WTC11 (cell line): ENCODE data around the gene AK8. TPM values are rescaled to one million over a fixed set of nuclear protein-coding genes. Genes with fewer than 3 reads are reported as not detected.

ENCODE experiments used
- ATAC-seq: fragments of 200-7000 bp; cut with Tn5 transposase; 2 replicates; pipeline ENCODE4 v1.10.0; 2021; ENCODE audit warnings: mild to moderate bottlenecking, moderate library complexity
- CTCF ChIA-PET: fragments of 300-600 bp; sonication (Branson Sonifier 250); formaldehyde crosslinking; loops from one replicate; lab custom pipeline; 2021; ENCODE audit warnings: antibody characterized with exemption; lab: Charles Lee
- POLR2A ChIA-PET: fragments of 350-600 bp; sonication (Branson Sonifier 250); formaldehyde crosslinking; loops from one replicate; lab custom pipeline; 2021; ENCODE audit warnings: antibody characterized with exemption; lab: Charles Lee
- DNase-seq: peaks from one replicate; pipeline ENCODE4 v3.0.0; 2021; ENCODE audit warnings: low spot score
- H3K27ac Mint-ChIP-seq: 2 replicates; pipeline ENCODE4 v1.8.0; 2021; ENCODE audit warnings: mixed read lengths
- H3K27me3 Mint-ChIP-seq: 2 replicates; pipeline ENCODE4 v1.8.0; 2021; ENCODE audit warnings: low read depth, mild to moderate bottlenecking, moderate library complexity, mixed read lengths
- H3K36me3 Mint-ChIP-seq: 2 replicates; pipeline ENCODE4 v1.8.0; 2021; ENCODE audit warnings: mixed read lengths
- H3K4me1 Mint-ChIP-seq: 2 replicates; pipeline ENCODE4 v1.8.0; 2022; ENCODE audit warnings: mixed read lengths
- H3K4me3 Mint-ChIP-seq: 2 replicates; pipeline ENCODE4 v1.8.0; 2021; ENCODE audit warnings: mild to moderate bottlenecking, moderate library complexity, mixed read lengths
- H3K9me3 Mint-ChIP-seq: 2 replicates; pipeline ENCODE4 v1.8.0; 2021; ENCODE audit warnings: mixed read lengths
- ATF1 ChIP-seq: sonication (generic); formaldehyde crosslinking; IDR thresholded peaks from 2 replicates; pipeline ENCODE4 v1.8.1; 2023; ENCODE audit warnings: mild to moderate bottlenecking, moderate library complexity, missing genetic modification reagents
- CREB1 ChIP-seq: sonication (generic); formaldehyde crosslinking; IDR thresholded peaks from 2 replicates; pipeline ENCODE4 v1.8.0; 2023; ENCODE audit warnings: mild to moderate bottlenecking, missing genetic modification reagents
- E2F1 ChIP-seq: sonication (generic); formaldehyde crosslinking; IDR thresholded peaks from 2 replicates; pipeline ENCODE4 v1.8.0; 2022; ENCODE audit warnings: mild to moderate bottlenecking, missing genetic modification reagents
- GTF2I ChIP-seq: fragments of 250-450 bp; sonication (Bioruptor Pico); conservative IDR thresholded peaks from 2 replicates; pipeline ENCODE4 v1.4.0; 2021; ENCODE audit warnings: mild to moderate bottlenecking
- NR2C2 ChIP-seq: sonication (generic); formaldehyde crosslinking; IDR thresholded peaks from 2 replicates; pipeline ENCODE4 v1.8.0; 2022; ENCODE audit warnings: mild to moderate bottlenecking, missing genetic modification reagents
- OVOL2 ChIP-seq: fragments of 250-450 bp; sonication (Bioruptor Pico); IDR thresholded peaks from 2 replicates; pipeline ENCODE4 v1.9.0; 2021; ENCODE audit warnings: mild to moderate bottlenecking, borderline replicate concordance
- SMAD4 ChIP-seq: sonication (generic); formaldehyde crosslinking; IDR thresholded peaks from 2 replicates; pipeline ENCODE4 v1.8.0; 2022; ENCODE audit warnings: mild to moderate bottlenecking, missing genetic modification reagents
- TEAD1 ChIP-seq: sonication (generic); formaldehyde crosslinking; IDR thresholded peaks from 2 replicates; pipeline ENCODE4 v1.8.0; 2022; ENCODE audit warnings: mild to moderate bottlenecking, missing genetic modification reagents
- USF1 ChIP-seq: sonication (generic); formaldehyde crosslinking; IDR thresholded peaks from 2 replicates; pipeline ENCODE4 v1.8.0; 2022; ENCODE audit warnings: mild to moderate bottlenecking, missing genetic modification reagents
- ZBTB43 ChIP-seq: sonication (generic); formaldehyde crosslinking; IDR thresholded peaks from 2 replicates; pipeline ENCODE4 v1.8.1; 2023; ENCODE audit warnings: mild to moderate bottlenecking, missing genetic modification reagents
- ZNF317 ChIP-seq: sonication (generic); formaldehyde crosslinking; IDR thresholded peaks from 2 replicates; pipeline ENCODE4 v1.8.1; 2023; ENCODE audit warnings: low read depth, mild to moderate bottlenecking, moderate library complexity, missing genetic modification reagents, borderline replicate concordance
- ZNF512 ChIP-seq: sonication (generic); formaldehyde crosslinking; IDR thresholded peaks from 2 replicates; pipeline ENCODE4 v1.8.1; 2022; ENCODE audit warnings: missing genetic modification reagents, borderline replicate concordance
- total RNA-seq: library from RNA; stranded (reverse); gene quantifications from 3 replicates; pipeline ENCODE4 v1.2.3, GENCODE V29; 2021
- TF ChIP-seq, protein P1 (sequence below): fragments of 250-450 bp; sonication (Bioruptor Pico); IDR thresholded peaks from 2 replicates; pipeline ENCODE4 v1.8.0; 2021; ENCODE audit warnings: mild to moderate bottlenecking
- TF ChIP-seq, protein P2 (sequence below): fragments of 250-450 bp; sonication (Bioruptor Pico); IDR thresholded peaks from 2 replicates; pipeline ENCODE4 v1.9.0; 2021; ENCODE audit warnings: mild to moderate bottlenecking, borderline replicate concordance
- TF ChIP-seq, protein P3 (sequence below): sonication (generic); formaldehyde crosslinking; IDR thresholded peaks from 2 replicates; pipeline ENCODE4 v1.8.1; 2022; ENCODE audit warnings: mild to moderate bottlenecking, moderate library complexity, missing genetic modification reagents

AK8 gene
- total RNA-seq, 1 experiment from 2014 or later = 0.48 TPM

- TF ChIP-seq TEAD1 (CRISPR knock-in tag) = no peak
- no peak for TF ChIP-seq ZBTB43 (CRISPR knock-in tag)
- TF ChIP-seq ZNF512 (CRISPR knock-in tag) = no peak
- TF ChIP-seq, protein P1, sequence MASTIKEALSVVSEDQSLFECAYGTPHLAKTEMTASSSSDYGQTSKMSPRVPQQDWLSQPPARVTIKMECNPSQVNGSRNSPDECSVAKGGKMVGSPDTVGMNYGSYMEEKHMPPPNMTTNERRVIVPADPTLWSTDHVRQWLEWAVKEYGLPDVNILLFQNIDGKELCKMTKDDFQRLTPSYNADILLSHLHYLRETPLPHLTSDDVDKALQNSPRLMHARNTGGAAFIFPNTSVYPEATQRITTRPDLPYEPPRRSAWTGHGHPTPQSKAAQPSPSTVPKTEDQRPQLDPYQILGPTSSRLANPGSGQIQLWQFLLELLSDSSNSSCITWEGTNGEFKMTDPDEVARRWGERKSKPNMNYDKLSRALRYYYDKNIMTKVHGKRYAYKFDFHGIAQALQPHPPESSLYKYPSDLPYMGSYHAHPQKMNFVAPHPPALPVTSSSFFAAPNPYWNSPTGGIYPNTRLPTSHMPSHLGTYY = no peak
- TF ChIP-seq ATF1 (CRISPR knock-in tag) = no peak
- no peak for TF ChIP-seq E2F1 (CRISPR knock-in tag)
- no peak for TF ChIP-seq OVOL2 (CRISPR knock-in tag)
- no peak for TF ChIP-seq GTF2I (CRISPR knock-in tag)
- no peak for TF ChIP-seq ZNF317
- TF ChIP-seq CREB1 (CRISPR knock-in tag) = no peak
- no peaks in the 10 kb centered on the region for H3K36me3 Mint-ChIP-seq
- ChIA-PET CTCF (interaction anchor here (2.4 kb wide), 1 partner anchor 13 kb away, joined by 13 read pairs; no protein-coding TSS in a partner anchor), POLR2A (no interaction called here)
- DNase-seq (no peak), ATAC-seq (no peak)
- no peaks in the 10 kb centered on the region for H3K9me3 Mint-ChIP-seq
- no peak overlapping the region for H3K27ac Mint-ChIP-seq
- H3K27me3 Mint-ChIP-seq = peaks cover 9% of the 10 kb centered on the region
- H3K4me1 Mint-ChIP-seq = peaks cover 14% of the 10 kb centered on the region
- H3K4me3 Mint-ChIP-seq = no peak overlapping the region
Measured at GRCh38 chr9:132782037-132782436, 96.0 kb downstream of the AK8 start.

GRCh38 chr9:132780230-132781007 lies 97.7 kb downstream of the AK8 start:
- ATAC-seq (no peak), DNase-seq (no peak)
- Mint-ChIP-seq H3K27ac (no peak overlapping the region), H3K4me3 (no peak overlapping the region), H3K9me3 (no peaks in the 10 kb centered on the region), H3K27me3 (peaks cover 2% of the 10 kb centered on the region), H3K4me1 (peaks cover 14% of the 10 kb centered on the region), H3K36me3 (no peaks in the 10 kb centered on the region)
- CTCF ChIA-PET = interaction anchor here (2.4 kb wide), 1 partner anchor 12 kb away, joined by 13 read pairs; no protein-coding TSS in a partner anchor
- POLR2A ChIA-PET = no interaction called here
- TF ChIP-seq SMAD4 (CRISPR knock-in tag) (no peak), OVOL2 (CRISPR knock-in tag) (no peak), NR2C2 (no peak), USF1 (CRISPR knock-in tag) (no peak)
- TF ChIP-seq, protein P2, sequence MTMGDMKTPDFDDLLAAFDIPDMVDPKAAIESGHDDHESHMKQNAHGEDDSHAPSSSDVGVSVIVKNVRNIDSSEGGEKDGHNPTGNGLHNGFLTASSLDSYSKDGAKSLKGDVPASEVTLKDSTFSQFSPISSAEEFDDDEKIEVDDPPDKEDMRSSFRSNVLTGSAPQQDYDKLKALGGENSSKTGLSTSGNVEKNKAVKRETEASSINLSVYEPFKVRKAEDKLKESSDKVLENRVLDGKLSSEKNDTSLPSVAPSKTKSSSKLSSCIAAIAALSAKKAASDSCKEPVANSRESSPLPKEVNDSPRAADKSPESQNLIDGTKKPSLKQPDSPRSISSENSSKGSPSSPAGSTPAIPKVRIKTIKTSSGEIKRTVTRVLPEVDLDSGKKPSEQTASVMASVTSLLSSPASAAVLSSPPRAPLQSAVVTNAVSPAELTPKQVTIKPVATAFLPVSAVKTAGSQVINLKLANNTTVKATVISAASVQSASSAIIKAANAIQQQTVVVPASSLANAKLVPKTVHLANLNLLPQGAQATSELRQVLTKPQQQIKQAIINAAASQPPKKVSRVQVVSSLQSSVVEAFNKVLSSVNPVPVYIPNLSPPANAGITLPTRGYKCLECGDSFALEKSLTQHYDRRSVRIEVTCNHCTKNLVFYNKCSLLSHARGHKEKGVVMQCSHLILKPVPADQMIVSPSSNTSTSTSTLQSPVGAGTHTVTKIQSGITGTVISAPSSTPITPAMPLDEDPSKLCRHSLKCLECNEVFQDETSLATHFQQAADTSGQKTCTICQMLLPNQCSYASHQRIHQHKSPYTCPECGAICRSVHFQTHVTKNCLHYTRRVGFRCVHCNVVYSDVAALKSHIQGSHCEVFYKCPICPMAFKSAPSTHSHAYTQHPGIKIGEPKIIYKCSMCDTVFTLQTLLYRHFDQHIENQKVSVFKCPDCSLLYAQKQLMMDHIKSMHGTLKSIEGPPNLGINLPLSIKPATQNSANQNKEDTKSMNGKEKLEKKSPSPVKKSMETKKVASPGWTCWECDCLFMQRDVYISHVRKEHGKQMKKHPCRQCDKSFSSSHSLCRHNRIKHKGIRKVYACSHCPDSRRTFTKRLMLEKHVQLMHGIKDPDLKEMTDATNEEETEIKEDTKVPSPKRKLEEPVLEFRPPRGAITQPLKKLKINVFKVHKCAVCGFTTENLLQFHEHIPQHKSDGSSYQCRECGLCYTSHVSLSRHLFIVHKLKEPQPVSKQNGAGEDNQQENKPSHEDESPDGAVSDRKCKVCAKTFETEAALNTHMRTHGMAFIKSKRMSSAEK (CRISPR knock-in tag) = no peak
- TF ChIP-seq, protein P3, sequence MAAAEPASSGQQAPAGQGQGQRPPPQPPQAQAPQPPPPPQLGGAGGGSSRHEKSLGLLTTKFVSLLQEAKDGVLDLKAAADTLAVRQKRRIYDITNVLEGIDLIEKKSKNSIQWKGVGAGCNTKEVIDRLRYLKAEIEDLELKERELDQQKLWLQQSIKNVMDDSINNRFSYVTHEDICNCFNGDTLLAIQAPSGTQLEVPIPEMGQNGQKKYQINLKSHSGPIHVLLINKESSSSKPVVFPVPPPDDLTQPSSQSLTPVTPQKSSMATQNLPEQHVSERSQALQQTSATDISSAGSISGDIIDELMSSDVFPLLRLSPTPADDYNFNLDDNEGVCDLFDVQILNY = no peak
